GM18868 (cell line): Measurements from ENCODE around the gene MAJIN.
A peak's percentile ranks its signal among the peaks of the same experiment; 100 is the strongest.
"Not testable (repeated sequence)": the region's sequence is repeated elsewhere in the genome, so short reads cannot be mapped to it uniquely, and the experiment has no call there.

Experiments used
- ATAC-seq: cut with Tn5 transposase; IDR thresholded peaks from one replicate; pipeline ENCODE4 v1.9.1; 2021; ENCODE audit warnings: mild to moderate bottlenecking, moderate library complexity; ENCODE audit not compliant: unreplicated experiment

Gene MAJIN, protein sequence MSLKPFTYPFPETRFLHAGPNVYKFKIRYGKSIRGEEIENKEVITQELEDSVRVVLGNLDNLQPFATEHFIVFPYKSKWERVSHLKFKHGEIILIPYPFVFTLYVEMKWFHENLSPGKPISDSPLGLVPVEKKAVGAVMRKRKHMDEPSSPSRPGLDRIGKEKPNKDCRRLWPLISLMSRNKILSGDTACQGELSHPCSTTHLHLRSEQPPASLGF

DNA sequence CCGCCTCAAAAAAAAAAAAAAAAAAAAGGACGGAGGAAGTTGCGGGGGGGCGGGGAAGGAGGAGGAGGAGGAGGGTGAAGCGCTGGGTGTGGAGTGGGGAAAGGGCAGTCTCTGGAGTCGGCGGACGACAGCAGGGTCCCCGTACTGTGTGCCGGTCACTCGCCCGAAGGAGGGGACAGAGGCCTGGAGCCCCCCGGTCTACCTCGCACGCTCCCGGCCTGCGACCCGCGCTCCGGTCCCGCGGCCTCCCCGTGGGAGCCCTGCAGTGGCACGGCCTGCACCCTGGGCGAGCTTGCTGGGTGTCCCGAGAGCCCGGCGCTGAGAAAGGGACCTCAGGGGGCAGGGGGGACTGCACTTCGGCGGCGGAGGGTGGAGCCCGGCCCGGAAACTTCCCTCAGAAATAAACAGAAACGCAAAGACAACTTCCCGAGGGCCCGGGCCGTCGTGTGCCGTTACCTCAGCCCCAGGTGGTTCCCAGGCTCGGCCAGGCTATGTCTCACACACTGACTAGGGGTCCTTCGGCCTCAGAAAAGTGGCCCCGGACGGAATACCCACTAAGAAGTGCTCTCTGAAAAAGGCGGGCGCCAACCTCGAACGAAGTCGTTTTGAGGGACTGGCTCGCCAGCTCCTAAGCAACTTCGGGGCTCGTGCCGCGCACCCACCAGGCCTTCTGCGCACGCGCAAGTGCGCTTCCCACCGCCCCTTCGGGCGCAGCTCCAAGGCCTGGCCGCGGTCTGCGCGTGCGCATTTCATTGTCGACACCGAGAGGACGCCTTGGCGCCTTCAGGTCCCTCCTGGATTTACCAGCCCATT is at the start of gene MAJIN:
TSS of gene MAJIN (minus strand) at position 688 of the 813 bp plus-strand sequence. CDS start 12,703 bp downstream, outside the sequence.
- ATAC-seq: no peak

GRCh38 chr11:65021509-65021908 is 49.6 kb upstream of the MAJIN start:
- no peak for ATAC-seq

GRCh38 chr11:65021003-65021402 is 49.1 kb upstream of the MAJIN start:
- no peak for ATAC-seq

DNA sequence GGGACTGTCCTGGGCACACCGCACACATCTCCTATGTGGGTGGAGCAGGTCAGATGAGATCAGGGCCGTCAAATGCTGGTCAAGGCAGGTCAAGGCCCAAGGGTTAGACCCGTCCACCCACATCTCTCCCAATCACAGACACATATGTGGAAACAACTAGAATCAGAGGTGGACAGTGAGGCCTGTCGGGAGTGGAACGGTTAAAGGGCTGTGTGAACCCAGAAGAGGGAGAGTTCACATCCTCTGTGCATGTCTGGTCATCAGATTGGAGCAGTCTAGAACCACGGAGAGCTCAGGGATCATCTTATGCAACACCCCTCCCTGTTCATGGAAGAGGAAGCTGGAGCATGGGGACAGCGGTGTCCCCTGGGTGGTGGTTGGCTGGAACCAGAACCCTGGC is 47.9 kb upstream of the MAJIN start:
- ATAC-seq: no peak

- no peak for ATAC-seq
These were observed 46.0 kb upstream of the MAJIN start for GRCh38 chr11:65017937-65018336.

DNA sequence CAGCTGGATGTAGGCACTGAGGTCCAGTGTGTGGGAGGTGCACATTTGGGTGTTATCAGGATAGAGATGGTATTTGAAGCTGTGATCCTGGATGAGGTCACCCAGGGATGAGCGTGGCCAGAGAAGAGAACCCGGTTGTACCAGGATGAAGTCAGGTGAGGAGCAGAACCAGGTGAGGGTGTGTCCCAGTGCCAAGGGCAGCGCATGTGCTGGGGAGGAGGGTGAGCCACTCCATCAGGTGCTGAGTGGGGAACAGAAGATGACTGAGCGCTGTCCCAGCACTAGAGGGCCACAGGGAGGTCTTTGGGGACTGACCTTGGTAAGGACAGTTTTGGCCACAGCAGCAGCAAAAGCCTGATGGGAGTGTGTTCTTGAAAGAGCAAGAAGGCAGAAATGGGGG is 44.8 kb upstream of the MAJIN start:
- no peak for ATAC-seq

- ATAC-seq: no peak
These were observed 42.9 kb upstream of the MAJIN start for GRCh38 chr11:65014726-65015227.

DNA sequence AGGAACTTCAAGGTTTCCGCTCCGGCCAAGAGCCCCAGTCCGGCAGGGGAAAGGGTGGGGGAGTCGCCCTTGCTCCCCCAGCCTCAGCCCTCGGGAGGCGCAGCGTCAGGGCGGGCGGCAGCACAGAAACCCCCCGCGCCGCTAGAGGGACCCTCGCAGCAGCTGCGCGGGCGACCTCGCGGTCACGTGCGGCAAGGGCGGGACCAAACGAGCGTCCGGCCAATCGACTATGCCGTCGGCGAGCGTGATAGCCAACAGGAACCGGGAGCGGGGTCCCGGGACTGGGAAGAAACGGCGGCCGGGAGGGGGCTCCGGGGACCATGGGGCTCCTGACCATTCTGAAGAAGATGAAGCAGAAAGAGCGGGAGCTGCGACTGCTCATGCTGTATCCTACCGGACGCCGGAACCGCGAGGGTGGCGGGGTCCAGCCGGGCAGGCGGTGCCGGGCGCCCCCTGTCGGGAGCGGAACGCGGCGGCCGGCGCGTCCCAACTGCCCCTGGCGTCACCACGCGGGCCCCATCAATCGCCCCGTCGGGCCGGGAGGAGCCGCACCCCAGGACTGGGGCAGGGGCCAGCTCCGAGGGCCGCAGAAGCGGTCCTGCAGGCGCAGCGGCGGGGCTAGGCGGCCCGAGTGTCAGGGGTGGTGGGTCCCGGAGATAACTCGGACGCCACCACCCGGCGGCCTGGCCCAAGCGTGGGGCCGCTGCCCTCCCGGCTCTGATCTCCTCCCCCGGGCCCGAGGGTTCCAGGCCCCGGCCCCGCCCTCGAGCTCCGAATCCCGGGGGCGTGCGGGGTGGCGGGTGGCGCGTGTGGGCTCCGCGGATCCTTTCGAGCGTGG is 42.2 kb upstream of the MAJIN start, which contains the start of gene ARL2:
TSS of gene ARL2 (plus strand) at position 273 of the 838 bp plus-strand sequence. CDS start at position 321, 48 bp downstream.
- ATAC-seq: peak; percentile 69

DNA sequence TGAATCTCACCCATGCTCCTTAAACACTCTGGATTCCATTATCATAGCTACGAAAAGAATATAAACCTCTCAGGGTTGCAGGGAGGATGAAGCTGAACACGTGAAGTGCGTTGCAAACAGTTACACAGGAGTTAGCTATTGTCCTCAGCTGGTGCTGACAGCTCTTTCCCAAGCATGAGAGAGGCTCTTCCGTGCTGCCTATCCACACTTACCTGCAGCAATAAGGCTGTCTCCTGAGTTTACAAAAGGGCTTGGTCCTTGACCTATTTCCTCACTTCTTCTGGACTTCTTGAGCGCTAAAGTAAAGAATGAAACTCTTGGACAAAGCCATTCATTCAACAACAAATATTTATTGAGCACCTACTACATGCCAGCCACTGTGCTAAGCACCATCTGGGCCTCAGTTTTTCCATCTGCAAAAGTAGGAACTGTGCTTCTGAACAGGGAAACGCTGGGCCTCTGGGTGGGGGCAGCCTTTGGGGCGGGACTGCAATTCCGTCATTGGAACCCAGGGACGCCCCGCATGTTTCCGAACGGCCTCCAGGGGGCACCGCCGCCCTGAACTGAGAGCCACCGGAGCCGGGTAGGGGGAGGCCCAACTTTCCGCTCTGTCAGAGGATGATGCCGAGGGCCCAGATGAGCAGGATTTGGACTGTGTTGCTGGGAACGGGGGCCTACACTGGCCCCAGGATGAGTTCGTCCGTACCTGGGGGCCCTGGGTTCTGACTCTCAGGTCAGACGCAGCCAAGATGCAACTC is 41.4 kb upstream of the MAJIN start:
- peak; percentile 76 for ATAC-seq

- ATAC-seq: no peak
These were observed 37.0 kb upstream of the MAJIN start for GRCh38 chr11:65008873-65009272.

DNA sequence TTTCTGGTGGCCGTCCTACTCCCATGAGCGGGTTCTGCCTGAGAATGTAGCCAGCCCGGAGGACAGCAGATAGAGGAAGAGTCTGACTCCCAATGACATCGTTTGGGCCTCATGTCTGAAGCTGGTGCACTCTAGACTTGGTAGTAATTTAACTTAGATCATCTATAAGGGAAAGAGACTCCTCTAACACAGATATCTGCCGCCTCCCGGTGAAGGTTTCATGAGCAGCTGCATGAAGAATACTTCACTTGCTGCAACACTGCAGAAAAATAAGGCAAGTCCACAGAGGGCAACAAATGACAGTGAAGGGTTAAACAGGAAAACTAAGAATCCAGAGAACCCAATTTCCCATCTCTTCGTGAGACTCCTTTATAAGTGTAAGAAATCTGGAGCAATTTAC is 36.1 kb upstream of the MAJIN start:
- ATAC-seq: no peak

DNA sequence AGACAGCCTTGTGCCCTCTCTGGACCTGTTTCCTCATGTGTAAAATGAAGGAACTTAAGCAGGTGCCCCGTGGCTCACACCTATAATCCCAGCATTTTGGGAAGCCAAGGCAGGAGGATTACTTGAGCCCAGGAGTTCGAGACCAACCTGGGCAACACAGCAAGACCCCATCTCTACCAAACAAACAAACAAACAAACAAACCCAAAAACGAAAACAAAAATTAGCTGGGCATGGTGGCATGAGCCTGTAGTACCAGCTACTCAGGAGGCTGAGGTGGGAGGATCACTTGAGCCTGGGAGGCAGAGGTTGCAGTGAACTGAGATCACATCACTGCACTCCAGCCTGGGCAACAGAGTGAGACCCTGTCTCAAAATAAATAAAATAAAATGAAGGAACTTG is 32.1 kb upstream of the MAJIN start:
- ATAC-seq: not testable (repeated sequence)

DNA sequence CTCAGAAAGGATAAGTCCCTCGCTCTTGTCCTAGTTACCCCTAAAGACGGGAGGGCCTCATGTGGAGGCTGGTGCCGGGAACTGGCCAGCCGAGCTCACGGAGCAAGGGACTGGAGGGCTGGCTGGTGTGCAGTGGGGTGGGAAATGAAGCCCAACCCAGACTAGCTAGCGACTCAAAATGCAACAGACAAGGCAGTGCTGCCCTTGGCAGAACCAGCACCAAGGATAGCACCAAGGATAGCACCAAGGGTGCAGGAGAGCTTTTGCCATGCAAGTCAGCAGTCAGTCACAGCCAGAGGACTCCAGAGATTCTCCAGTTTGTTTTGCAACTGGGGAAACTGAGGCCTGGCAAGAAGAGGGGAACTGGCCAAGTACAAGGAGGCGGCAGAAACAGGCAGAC is 31.4 kb upstream of the MAJIN start:
- ATAC-seq: no peak

DNA sequence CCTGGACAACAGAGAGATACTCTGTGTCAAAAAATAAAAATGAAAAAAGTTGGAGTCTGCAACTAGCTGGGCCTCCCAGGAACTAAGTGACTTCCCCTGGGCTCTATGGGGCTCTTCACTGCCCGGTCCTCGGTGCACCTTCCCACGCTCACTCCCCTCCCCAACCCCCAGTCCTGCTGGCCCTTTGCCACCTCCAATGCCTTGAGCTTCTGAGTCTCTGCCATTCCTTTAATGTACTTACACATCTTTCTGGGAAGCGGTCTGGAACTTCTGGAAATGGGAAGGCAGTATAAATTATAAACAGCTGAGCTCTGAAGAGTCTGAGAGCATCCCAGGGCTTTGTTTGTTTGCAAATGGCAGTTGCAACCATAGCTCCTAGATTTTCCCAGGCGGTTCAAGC is 30.8 kb upstream of the MAJIN start:
- no peak for ATAC-seq

- no peak for ATAC-seq
These were observed 27.6 kb upstream of the MAJIN start for GRCh38 chr11:64999478-64999877.

- no peak for ATAC-seq
These were observed 27.0 kb upstream of the MAJIN start for GRCh38 chr11:64998690-64999431.

DNA sequence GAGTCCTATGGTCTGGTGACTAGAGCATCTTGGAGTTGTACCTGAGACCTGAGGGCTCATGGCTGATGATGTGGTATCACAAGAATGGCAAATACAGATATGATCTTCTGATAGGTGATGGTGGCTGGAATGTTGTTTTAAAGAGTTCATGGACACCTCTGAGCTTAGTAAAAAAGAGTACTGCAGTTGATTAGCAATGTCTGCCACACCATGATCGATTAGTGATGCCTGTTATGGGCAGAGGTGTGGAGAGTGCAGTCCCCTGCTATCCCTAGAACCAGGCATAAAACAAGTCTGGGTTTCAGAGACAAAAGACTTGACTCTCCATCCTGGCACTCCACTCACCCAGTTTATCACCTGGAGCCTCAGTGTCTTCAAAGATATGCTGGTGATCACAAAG is 26.2 kb upstream of the MAJIN start:
- ATAC-seq: no peak

DNA sequence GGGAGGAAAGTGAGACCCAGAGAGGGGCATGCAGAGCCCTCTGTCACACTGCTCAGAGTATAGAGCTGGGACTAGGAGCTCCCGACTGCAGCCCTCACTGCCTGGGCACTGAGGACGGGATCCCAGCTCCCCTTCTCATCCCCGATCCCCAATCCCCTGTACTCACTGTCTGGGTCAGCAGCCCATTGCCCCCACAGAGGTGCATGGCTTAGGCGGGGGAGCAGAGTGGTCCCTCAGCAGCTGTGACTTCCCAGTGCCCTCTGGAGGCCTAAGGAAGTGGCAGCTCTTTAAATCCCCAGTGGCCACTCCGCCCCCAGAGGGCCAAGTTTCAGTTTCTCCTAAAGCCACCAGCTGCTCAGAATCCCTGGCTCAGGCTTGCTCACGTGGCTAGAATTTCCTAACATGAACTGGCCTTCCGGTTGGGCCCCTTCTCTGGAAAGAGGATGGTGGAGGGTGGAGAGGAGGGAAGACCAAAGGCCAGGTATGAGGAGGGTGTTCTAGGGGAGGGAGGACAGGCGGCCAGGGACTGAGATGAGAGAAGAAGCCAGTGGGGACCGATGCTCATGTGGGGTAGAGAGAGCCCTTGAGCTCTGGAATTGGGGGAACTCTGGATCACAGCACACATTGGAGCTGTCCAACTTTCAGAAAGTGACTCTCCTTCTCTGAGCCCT is 24.9 kb upstream of the MAJIN start, which contains the start of gene BATF2:
TSS of gene BATF2 (minus strand) at position 262 of the 671 bp plus-strand sequence. CDS start at position 205, 57 bp downstream.
- ATAC-seq: no peak

GRCh38 chr11:64996327-64996709 is 24.4 kb upstream of the MAJIN start:
- no peak for ATAC-seq
